Mesendoderm (in vitro differentiated cells): ENCODE measurements around the gene ARHGEF16.

Experiments
- DNase-seq: peaks from one replicate; pipeline ENCODE4 v3.0.0; 2013
- H2AK5ac ChIP-seq: 2 replicates; pipeline ENCODE4 v1.6.1; 2013; ENCODE audit warnings: low read length, inconsistent platforms
- H2BK120ac ChIP-seq: 2 replicates; pipeline ENCODE4 v1.6.1; 2013; ENCODE audit warnings: low read depth, mild to moderate bottlenecking, low read length, moderate library complexity, mixed read lengths
- H2BK15ac ChIP-seq: replicated peaks from 2 replicates; pipeline ENCODE4 v1.6.1; 2013; ENCODE audit warnings: low read depth, mild to moderate bottlenecking, moderate library complexity
- H2BK5ac ChIP-seq: 2 replicates; pipeline ENCODE4 v1.6.1; 2013; ENCODE audit warnings: low read length, inconsistent platforms
- H3K18ac ChIP-seq: 2 replicates; pipeline ENCODE4 v1.6.1; 2013; ENCODE audit warnings: mild to moderate bottlenecking, low read length, mixed read lengths
- H3K23ac ChIP-seq: one replicate; pipeline ENCODE4 v1.6.1; 2013; ENCODE audit warnings: low read length
- H3K27ac ChIP-seq: 2 replicates; pipeline ENCODE4 v1.5.1; 2013; ENCODE audit warnings: low read depth, mild to moderate bottlenecking, inconsistent platforms, low read length, moderate library complexity
- H3K27me3 ChIP-seq: 2 replicates; pipeline ENCODE4 v1.6.1; 2013; ENCODE audit warnings: low read length, control low read depth, mild to moderate bottlenecking, inconsistent platforms; ENCODE audit not compliant: insufficient read depth, poor library complexity
- H3K36me3 ChIP-seq: 2 replicates; pipeline ENCODE4 v1.6.1; 2013; ENCODE audit warnings: low read length, inconsistent platforms; ENCODE audit not compliant: control insufficient read depth, insufficient read depth
- H3K4ac ChIP-seq: one replicate; pipeline ENCODE4 v1.6.1; 2013; ENCODE audit warnings: low read depth, mild to moderate bottlenecking, low read length, moderate library complexity
- H3K4me1 ChIP-seq: 2 replicates; pipeline ENCODE4 v1.6.1; 2013; ENCODE audit warnings: low read depth, low read length, inconsistent platforms; ENCODE audit not compliant: control insufficient read depth
- H3K4me2 ChIP-seq: 2 replicates; pipeline ENCODE4 v1.6.1; 2013; ENCODE audit warnings: low read length
- H3K4me3 ChIP-seq: 2 replicates; pipeline ENCODE4 v1.5.1; 2013; ENCODE audit warnings: mild to moderate bottlenecking, low read length
- H3K56ac ChIP-seq: one replicate; pipeline ENCODE4 v1.6.1; 2013; ENCODE audit warnings: low read length
- H3K79me1 ChIP-seq: 2 replicates; pipeline ENCODE4 v1.6.1; 2013; ENCODE audit warnings: low read length, inconsistent platforms
- H3K79me2 ChIP-seq: 2 replicates; pipeline ENCODE4 v1.6.1; 2013; ENCODE audit warnings: mild to moderate bottlenecking, low read length; ENCODE audit not compliant: control insufficient read depth, insufficient read depth
- H3K9ac ChIP-seq: 2 replicates; pipeline ENCODE4 v1.6.1; 2013; ENCODE audit warnings: low read length, inconsistent platforms
- H4K5ac ChIP-seq: one replicate; pipeline ENCODE4 v1.6.1; 2013; ENCODE audit warnings: low read length
- H4K8ac ChIP-seq: one replicate; pipeline ENCODE4 v1.6.1; 2013; ENCODE audit warnings: low read depth, mild to moderate bottlenecking, control low read depth, low read length, moderate library complexity
- WGBS: extraction: QIAGEN DNeasy Blood & Tissue Kit; methylation state at CpG from one replicate; pipeline ENCODE4 v1.1.7; 2013; ENCODE audit warnings: low lambda C conversion rate, missing lambda C conversion rate; ENCODE audit not compliant: insufficient coverage; ENCODE audit errors: extremely low coverage; 5-methylcytosine and 5-hydroxymethylcytosine counted together

Gene ARHGEF16

DNA sequence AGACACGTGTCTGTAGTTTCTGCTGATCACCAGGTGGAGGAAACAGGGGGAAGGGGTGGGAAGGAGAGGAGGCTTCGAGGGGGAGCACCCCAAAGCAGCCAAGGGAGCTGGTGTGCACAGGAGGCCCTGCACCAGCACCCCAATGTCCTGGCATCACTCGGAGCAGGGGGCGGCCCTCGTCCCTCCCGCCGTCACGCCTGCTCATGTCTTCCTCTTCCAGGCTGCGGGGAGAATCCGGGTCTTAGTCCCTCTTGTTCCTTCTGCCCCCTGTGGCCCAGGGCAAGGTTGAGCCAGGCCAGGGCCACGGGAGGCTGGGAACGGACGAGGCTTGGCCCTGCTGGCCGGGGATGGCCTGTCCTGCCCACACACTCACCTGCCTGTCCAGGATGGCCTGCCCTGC, 21.4 kb upstream of the ARHGEF16 start:
- no CpG with 5 or more reads among the region's 14 CpGs for WGBS
- H3K23ac ChIP-seq = no peak overlapping the region
- H3K27ac ChIP-seq = no peak overlapping the region
- no peaks in the 10 kb centered on the region for H3K36me3 ChIP-seq
- no peak overlapping the region for H3K18ac ChIP-seq
- no peaks in the 10 kb centered on the region for H3K27me3 ChIP-seq
- H4K8ac ChIP-seq = no peak overlapping the region
- H2BK5ac ChIP-seq = no peak overlapping the region
- H3K9ac ChIP-seq = no peak overlapping the region
- H2AK5ac ChIP-seq = no peak overlapping the region
- DNase-seq = no peak
- H3K56ac ChIP-seq = no peak overlapping the region
- no peak overlapping the region for H3K4me3 ChIP-seq
- H3K4me2 ChIP-seq = no peak overlapping the region
- H2BK120ac ChIP-seq = no peak overlapping the region
- H4K5ac ChIP-seq = no peak overlapping the region
- no peaks in the 10 kb centered on the region for H3K79me1 ChIP-seq
- H3K79me2 ChIP-seq = no peaks in the 10 kb centered on the region
- no peak overlapping the region for H3K4ac ChIP-seq
- H3K4me1 ChIP-seq = no peaks in the 10 kb centered on the region
- no peak overlapping the region for H2BK15ac ChIP-seq

DNA sequence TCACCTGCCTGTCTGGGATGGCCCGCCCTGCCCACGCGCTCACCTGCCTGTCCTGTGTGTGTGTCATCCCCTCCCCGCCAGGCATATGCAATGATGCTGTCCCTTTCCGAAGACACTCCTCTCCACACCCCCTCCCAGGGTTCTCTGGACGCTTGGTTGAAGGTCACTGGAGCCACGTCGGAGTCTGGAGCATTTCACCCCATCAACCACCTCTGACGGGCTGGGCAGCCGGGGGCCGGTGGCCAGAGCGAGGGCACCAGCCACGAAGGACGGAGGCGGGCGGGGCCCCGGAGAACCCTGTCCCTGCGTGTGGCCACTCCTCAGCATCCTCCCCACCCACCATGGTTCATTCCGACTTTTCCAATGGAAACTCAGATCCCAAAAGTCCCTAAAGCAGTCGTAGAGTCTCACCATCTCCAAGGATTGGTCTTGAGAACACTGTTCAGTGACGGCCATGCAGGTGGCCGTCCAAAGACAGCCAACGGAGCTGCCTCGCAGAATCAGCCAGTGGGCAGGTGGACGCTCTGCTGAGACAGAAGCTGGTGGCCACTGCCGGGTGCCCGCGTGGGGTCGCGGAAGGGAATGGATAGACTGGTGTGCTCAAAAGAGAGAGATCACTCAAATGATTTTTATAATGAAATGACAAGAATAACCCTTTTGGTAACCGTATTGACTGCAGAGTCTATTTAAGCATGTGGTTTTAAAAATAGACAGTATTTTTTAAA, 20.7 kb upstream of the ARHGEF16 start:
- Histone ChIP-seq H3K4me1 (no peaks in the 10 kb centered on the region), H2AK5ac (no peak overlapping the region), H3K18ac (no peak overlapping the region), H2BK5ac (no peak overlapping the region), H2BK15ac (no peak overlapping the region), H3K4me3 (no peak overlapping the region), H4K5ac (no peak overlapping the region), H3K4me2 (no peak overlapping the region), H3K36me3 (no peaks in the 10 kb centered on the region), H3K9ac (no peak overlapping the region), H3K56ac (no peak overlapping the region), H4K8ac (no peak overlapping the region), H2BK120ac (no peak overlapping the region), H3K27ac (no peak overlapping the region), H3K27me3 (no peaks in the 10 kb centered on the region), H3K79me2 (no peaks in the 10 kb centered on the region), H3K79me1 (no peaks in the 10 kb centered on the region), H3K23ac (no peak overlapping the region), H3K4ac (no peak overlapping the region)
- DNase-seq = no peak
- WGBS = no CpG with 5 or more reads among the region's 31 CpGs

DNA sequence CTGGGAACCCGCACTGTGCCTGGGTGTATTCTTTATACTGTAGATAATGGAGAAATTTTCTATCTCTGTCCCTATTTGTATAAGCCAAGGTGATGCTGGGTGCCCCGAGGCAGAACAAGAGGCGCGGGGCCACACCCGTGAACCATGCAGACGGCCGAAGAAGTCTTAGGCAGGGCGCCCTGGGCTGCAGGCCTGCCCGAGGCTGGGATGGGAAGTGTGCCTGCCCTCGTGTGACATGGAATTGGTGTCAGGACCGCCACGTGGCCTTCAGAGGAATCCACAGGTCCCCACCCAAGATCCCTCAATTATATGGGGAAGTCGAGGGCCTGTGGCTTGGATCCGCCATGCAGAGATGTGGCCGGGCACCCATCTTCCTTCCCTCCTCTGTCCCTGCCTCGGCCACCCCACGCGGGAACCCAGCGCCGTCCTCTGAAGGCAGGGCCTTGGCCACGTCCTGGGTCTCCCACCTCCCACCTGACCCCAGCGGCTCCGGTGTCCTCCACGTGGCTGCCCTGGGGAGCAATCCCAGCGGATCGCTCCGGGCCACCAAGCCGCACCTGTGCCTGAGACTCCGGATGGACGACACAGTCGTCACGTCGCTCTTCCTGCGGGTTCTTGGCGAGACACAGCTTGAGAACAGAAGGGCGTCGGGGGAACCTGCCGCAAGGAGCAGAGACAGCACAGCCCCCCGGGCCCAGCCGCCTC, 19.9 kb upstream of the ARHGEF16 start:
- Histone ChIP-seq H3K4me1 (no peaks in the 10 kb centered on the region), H3K36me3 (no peaks in the 10 kb centered on the region), H3K27me3 (no peaks in the 10 kb centered on the region), H4K5ac (no peak overlapping the region), H2BK5ac (no peak overlapping the region), H3K23ac (no peak overlapping the region), H3K4ac (no peak overlapping the region), H3K27ac (no peak overlapping the region), H3K9ac (no peak overlapping the region), H3K18ac (no peak overlapping the region), H2BK120ac (no peak overlapping the region), H3K56ac (no peak overlapping the region), H2BK15ac (no peak overlapping the region), H4K8ac (no peak overlapping the region), H3K79me2 (no peaks in the 10 kb centered on the region), H3K4me3 (no peak overlapping the region), H3K4me2 (no peak overlapping the region), H2AK5ac (no peak overlapping the region), H3K79me1 (no peaks in the 10 kb centered on the region)
- no CpG with 5 or more reads among the region's 40 CpGs for WGBS
- no peak for DNase-seq

DNA sequence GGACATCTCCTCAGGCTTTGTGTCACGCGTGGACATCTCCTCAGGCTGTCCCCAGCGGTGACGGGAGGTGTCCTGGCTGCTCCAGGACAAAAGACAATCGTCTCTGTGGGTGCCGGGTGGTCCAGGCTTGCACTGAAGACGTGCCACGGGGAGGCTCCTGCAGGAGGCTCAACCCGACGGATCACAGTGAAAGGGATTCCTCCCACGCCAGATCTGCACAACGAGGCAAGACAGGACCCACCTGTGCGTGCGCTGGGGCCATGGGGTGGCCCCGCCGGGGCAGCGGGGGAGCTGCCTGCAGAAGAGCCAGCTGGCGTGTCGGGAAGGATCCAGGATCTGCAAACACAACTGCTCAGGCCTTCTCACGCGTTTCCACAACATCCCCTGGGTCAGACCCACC, 18.8 kb upstream of the ARHGEF16 start:
- WGBS = no CpG with 5 or more reads among the region's 21 CpGs
- H3K4ac ChIP-seq = no peak overlapping the region
- no peak overlapping the region for H3K56ac ChIP-seq
- H3K23ac ChIP-seq = no peak overlapping the region
- no peaks in the 10 kb centered on the region for H3K36me3 ChIP-seq
- H3K4me2 ChIP-seq = no peak overlapping the region
- no peaks in the 10 kb centered on the region for H3K27me3 ChIP-seq
- no peaks in the 10 kb centered on the region for H3K79me1 ChIP-seq
- H3K79me2 ChIP-seq = no peaks in the 10 kb centered on the region
- H3K4me3 ChIP-seq = no peak overlapping the region
- H3K18ac ChIP-seq = no peak overlapping the region
- DNase-seq = no peak
- no peak overlapping the region for H2BK5ac ChIP-seq
- no peaks in the 10 kb centered on the region for H3K4me1 ChIP-seq
- no peak overlapping the region for H3K9ac ChIP-seq
- H2BK15ac ChIP-seq = no peak overlapping the region
- H2BK120ac ChIP-seq = no peak overlapping the region
- no peak overlapping the region for H4K8ac ChIP-seq
- H3K27ac ChIP-seq = no peak overlapping the region
- H4K5ac ChIP-seq = no peak overlapping the region
- H2AK5ac ChIP-seq = no peak overlapping the region

DNA sequence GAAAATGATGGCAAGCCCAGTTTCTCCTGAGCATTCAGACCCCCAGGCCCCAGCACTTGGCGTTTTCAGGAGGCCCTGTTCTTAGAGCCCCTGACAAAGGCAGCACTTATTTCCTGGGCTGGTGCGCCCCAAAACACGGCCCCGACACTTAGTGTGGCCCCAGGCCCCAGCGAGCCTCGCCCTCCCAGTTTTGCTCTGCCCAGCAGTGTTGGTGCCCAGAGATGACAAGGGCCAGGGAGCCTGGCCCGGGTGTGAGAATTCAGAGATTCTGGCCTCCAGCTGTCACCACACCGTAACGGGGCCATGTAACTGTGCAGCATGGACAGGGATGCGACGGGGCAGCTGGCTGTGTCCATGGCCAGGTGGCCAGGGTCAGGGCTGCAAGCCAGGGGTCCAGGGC, 18.0 kb upstream of the ARHGEF16 start:
- no peaks in the 10 kb centered on the region for H3K27me3 ChIP-seq
- no peak overlapping the region for H2BK5ac ChIP-seq
- no peak overlapping the region for H3K27ac ChIP-seq
- H2BK15ac ChIP-seq = no peak overlapping the region
- no peak overlapping the region for H3K4me3 ChIP-seq
- H4K5ac ChIP-seq = no peak overlapping the region
- H3K4ac ChIP-seq = no peak overlapping the region
- no CpG with 5 or more reads among the region's 11 CpGs for WGBS
- H3K4me2 ChIP-seq = no peak overlapping the region
- no peak overlapping the region for H2AK5ac ChIP-seq
- no peaks in the 10 kb centered on the region for H3K4me1 ChIP-seq
- no peak overlapping the region for H3K9ac ChIP-seq
- no peak overlapping the region for H3K18ac ChIP-seq
- H2BK120ac ChIP-seq = no peak overlapping the region
- no peak overlapping the region for H3K56ac ChIP-seq
- H3K79me1 ChIP-seq = no peaks in the 10 kb centered on the region
- no peaks in the 10 kb centered on the region for H3K36me3 ChIP-seq
- no peak for DNase-seq
- H3K79me2 ChIP-seq = no peaks in the 10 kb centered on the region
- no peak overlapping the region for H3K23ac ChIP-seq
- H4K8ac ChIP-seq = no peak overlapping the region
